ENCODE data around the gene ARHGEF1. TPM values are rescaled to one million over a fixed set of nuclear protein-coding genes. Genes with fewer than 3 reads are reported as not detected.
A peak's percentile ranks its signal among the peaks of the same experiment; 100 is the strongest.
"Not testable (repeated sequence)": the region's sequence is repeated elsewhere in the genome, so short reads cannot be mapped to it uniquely, and the experiment has no call there.

Gene ARHGEF1
- total RNA-seq, 1 donor from 2014 or later: 113 TPM

DNA sequence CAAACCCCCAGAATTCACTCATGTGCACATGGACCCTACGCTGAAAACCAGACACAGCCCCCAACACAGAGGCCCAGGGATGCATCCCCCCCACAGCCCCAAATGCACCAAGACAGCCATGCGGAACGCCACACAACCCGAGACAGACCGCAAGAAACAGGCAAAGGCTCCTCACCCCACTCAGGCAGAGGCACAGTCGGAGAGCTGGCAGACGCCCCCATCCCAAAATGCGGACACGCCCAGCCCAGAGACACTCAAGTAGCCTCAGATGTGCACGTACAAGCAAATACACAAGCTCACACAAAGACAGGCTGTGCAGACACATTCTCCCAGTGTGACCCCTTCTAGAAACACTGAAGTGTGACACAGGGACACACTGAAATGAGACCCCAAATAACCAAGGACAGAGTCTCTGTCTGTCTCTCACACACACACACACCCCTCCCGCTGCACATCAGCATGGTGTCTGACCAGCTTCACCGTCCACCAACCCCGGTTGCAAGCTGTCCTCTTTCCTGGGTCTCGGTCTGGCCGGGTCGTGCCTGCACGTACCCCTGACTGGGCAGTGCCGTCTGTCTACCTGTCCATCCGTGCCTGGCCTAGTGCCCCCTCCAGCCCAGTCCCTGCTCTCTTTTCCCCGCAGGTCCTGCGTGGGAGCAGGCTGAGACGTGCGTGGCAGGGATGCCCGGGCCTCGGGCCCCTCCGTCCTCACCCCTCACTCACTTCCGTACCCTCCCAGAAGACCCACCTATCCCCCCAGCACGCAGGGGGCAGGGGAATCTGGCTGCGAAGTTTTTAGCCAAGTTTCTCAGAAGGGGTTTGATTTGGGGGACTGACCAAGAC is 29.1 kb downstream of the ARHGEF1 start:
- no peaks in the 10 kb centered on the region for H3K9me3 Mint-ChIP-seq (ENCODE audit: unreplicated experiment)
- H3K36me3 Mint-ChIP-seq (ENCODE audit: low read depth, unreplicated experiment): peaks cover 16% of the 10 kb centered on the region
- TF ChIP-seq, protein P1, sequence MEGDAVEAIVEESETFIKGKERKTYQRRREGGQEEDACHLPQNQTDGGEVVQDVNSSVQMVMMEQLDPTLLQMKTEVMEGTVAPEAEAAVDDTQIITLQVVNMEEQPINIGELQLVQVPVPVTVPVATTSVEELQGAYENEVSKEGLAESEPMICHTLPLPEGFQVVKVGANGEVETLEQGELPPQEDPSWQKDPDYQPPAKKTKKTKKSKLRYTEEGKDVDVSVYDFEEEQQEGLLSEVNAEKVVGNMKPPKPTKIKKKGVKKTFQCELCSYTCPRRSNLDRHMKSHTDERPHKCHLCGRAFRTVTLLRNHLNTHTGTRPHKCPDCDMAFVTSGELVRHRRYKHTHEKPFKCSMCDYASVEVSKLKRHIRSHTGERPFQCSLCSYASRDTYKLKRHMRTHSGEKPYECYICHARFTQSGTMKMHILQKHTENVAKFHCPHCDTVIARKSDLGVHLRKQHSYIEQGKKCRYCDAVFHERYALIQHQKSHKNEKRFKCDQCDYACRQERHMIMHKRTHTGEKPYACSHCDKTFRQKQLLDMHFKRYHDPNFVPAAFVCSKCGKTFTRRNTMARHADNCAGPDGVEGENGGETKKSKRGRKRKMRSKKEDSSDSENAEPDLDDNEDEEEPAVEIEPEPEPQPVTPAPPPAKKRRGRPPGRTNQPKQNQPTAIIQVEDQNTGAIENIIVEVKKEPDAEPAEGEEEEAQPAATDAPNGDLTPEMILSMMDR (IDR thresholded peaks at IDR 0.05; ENCODE audit: unreplicated experiment): no peak
- peak overlapping the region; percentile 40 for H3K27ac Mint-ChIP-seq (ENCODE audit: unreplicated experiment)
- peak overlapping the region; percentile 66 for H3K4me3 Mint-ChIP-seq (ENCODE audit: unreplicated experiment)
- peaks cover 18% of the 10 kb centered on the region for H3K4me1 Mint-ChIP-seq (ENCODE audit: unreplicated experiment)
- peaks cover 31% of the 10 kb centered on the region for H3K27me3 Mint-ChIP-seq (ENCODE audit: unreplicated experiment)
- no peak for DNase-seq (ENCODE audit: low spot score)

DNA sequence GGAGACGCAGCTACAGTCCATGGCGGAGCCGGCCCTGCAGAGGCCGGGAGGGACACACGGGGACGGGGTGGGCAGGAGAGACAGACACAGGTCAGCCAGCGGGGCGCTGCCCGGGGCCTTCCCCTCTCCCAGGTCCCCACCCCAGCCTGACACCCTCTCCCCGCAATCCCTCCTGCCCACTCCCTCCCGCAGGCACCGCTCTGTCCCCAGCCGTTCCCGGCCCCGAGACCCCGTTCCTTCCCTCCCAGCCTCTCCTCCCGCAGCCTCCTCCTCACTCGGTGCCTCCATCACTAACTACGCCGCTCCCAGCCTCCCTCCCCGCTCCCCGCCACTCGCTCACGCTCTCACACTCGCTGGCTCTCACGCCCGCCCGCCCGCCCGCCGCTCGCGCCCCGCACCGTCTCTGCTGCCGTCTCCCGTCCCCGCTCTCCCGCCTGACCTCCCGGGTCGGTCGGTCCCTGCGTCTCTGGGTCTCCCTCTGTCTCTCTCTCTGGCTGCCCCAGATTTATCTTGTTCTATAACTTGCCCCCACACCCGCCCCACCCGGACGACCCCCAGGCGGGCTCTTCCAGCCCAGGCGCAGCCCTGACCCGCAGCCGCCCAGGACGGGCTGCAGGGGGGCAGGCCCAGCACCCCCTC is 30.0 kb downstream of the ARHGEF1 start:
- no peak overlapping the region for H3K4me3 Mint-ChIP-seq (ENCODE audit: unreplicated experiment)
- TF ChIP-seq, protein P1 (IDR thresholded peaks at IDR 0.05; ENCODE audit: unreplicated experiment): no peak
- peaks cover 31% of the 10 kb centered on the region for H3K27me3 Mint-ChIP-seq (ENCODE audit: unreplicated experiment)
- H3K36me3 Mint-ChIP-seq (ENCODE audit: low read depth, unreplicated experiment): peaks cover 16% of the 10 kb centered on the region
- H3K4me1 Mint-ChIP-seq (ENCODE audit: unreplicated experiment): peaks cover 18% of the 10 kb centered on the region
- no peak for DNase-seq (ENCODE audit: low spot score)
- no peak overlapping the region for H3K27ac Mint-ChIP-seq (ENCODE audit: unreplicated experiment)
- H3K9me3 Mint-ChIP-seq (ENCODE audit: unreplicated experiment): no peaks in the 10 kb centered on the region

DNA sequence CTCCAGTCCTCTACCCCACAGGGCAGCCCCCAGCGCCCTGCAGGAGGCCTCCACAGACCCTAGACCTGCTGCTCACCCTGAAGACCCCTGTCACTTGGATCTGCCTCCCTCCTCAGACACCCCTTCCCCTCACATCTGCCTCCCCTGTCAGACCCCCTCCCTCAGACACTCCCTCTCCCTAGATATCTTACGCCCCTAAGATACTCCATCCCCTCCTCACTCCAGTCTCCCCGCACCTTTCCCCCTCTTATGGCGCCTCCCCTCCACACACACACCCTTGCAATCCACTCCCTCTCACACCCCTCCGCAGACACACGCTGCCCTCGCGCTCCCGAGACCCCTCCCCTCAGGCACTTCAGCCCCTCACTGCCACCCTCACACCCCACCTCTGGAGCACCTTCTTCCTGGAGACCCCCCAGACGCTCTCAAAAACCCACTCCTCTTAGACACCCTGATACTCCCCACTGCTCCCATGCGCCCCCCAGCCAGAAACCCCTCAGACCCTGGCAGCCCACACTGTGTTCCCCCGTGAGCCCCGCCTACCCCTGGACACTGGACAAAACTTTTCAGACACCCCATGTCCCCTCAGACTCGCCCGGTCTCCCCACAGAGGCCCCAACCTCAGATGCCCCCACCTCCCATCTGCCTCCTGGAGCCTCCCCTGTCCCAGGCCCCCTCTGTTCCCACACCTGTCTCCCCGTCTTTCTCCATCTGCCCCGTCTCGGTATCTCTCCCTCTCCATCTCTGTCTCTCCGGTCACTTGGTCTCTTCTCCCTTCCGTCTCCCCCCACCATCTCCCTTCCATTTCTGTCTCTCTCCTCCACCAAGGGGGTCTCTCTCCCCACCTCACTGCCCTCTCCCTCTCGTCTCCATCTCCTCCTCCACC is 30.8 kb downstream of the ARHGEF1 start:
- H3K4me1 Mint-ChIP-seq (ENCODE audit: unreplicated experiment): peaks cover 18% of the 10 kb centered on the region
- no peaks in the 10 kb centered on the region for H3K9me3 Mint-ChIP-seq (ENCODE audit: unreplicated experiment)
- H3K27me3 Mint-ChIP-seq (ENCODE audit: unreplicated experiment): peaks cover 31% of the 10 kb centered on the region
- peaks cover 16% of the 10 kb centered on the region for H3K36me3 Mint-ChIP-seq (ENCODE audit: low read depth, unreplicated experiment)
- DNase-seq (ENCODE audit: low spot score): no peak
- H3K27ac Mint-ChIP-seq (ENCODE audit: unreplicated experiment): no peak overlapping the region
- TF ChIP-seq, protein P1 (IDR thresholded peaks at IDR 0.05; ENCODE audit: unreplicated experiment): no peak
- no peak overlapping the region for H3K4me3 Mint-ChIP-seq (ENCODE audit: unreplicated experiment)

DNA sequence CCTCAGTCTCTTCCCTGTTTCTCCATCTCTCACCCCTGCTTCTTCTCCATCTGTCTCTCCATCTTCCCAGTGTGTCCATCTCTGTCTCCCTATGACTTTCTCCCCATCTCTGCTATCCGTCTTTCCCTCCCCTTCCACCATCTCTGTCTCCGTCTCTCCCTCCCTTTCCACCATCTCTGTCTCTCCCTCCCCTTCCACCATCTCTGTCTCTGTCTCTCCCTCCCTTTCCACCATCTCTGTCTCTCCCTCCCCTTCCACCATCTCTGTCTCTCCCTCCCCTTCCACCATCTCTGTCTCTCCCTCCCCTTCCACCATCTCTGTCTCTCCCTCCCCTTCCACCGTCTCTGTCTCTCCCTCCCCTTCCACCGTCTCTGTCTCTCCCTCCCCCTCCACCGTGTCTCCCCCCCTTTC is 31.4 kb downstream of the ARHGEF1 start:
- DNase-seq (ENCODE audit: low spot score); H3K4me3 Mint-ChIP-seq (ENCODE audit: unreplicated experiment): not testable (repeated sequence)
- peaks cover 31% of the 10 kb centered on the region for H3K27me3 Mint-ChIP-seq (ENCODE audit: unreplicated experiment)

DNA sequence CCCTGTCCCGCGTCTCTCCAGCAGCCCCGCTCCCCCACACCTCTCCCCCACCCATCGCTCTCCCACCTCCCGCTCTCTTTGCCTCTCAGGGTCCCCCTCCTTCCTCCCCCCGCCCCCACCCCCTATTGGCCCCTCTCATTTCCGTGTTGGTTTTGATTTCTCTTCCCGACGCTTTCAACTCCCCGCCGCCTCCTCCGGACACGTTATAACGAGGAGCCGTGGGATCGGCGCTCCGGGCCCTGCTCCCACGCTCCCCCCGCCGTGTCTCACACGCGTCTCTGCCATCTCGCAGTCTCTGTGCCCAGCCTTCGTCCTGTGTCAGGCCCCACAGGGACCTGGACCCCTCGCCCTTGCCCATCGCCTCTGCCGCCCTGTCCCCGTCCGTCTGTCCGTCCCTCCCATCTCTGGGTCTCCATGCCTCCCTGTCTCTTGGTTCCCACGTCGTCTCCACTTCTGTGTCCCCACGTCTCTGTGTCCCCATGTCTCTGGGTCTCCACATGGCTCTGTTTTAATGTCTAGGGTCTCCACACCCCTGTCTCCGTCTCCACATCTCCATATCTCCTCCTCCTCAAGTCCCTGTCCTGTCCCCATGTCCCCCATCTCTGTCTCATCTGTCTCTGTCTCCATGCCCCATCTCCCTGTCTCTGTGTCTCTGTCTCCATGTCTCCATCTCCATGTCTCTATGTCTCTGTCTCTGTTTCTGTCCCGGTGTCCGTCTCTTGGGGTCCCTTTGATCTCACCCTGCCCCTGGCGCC is 32.2 kb downstream of the ARHGEF1 start:
- H3K27me3 Mint-ChIP-seq (ENCODE audit: unreplicated experiment): peaks cover 31% of the 10 kb centered on the region
- TF ChIP-seq, protein P1 (IDR thresholded peaks at IDR 0.05; ENCODE audit: unreplicated experiment): no peak
- H3K4me3 Mint-ChIP-seq (ENCODE audit: unreplicated experiment): no peak overlapping the region
- H3K36me3 Mint-ChIP-seq (ENCODE audit: low read depth, unreplicated experiment): peaks cover 15% of the 10 kb centered on the region
- DNase-seq (ENCODE audit: low spot score): no peak
- H3K4me1 Mint-ChIP-seq (ENCODE audit: unreplicated experiment): peaks cover 18% of the 10 kb centered on the region
- no peaks in the 10 kb centered on the region for H3K9me3 Mint-ChIP-seq (ENCODE audit: unreplicated experiment)
- H3K27ac Mint-ChIP-seq (ENCODE audit: unreplicated experiment): no peak overlapping the region

More for the DNA sequence above, 31.4 kb downstream of the ARHGEF1 start:
- peaks cover 16% of the 10 kb centered on the region for H3K36me3 Mint-ChIP-seq (ENCODE audit: low read depth, unreplicated experiment)
- not testable (repeated sequence) for H3K27ac Mint-ChIP-seq (ENCODE audit: unreplicated experiment); H3K9me3 Mint-ChIP-seq (ENCODE audit: unreplicated experiment)
- H3K4me1 Mint-ChIP-seq (ENCODE audit: unreplicated experiment): peaks cover 18% of the 10 kb centered on the region

Measured in endothelial cell (in vitro differentiated cells).